K562 (cell line): ENCODE measurements around the gene MYOM1. TPM values are rescaled to one million over a fixed set of nuclear protein-coding genes. Genes with fewer than 3 reads are reported as not detected.

Experiments
- ATAC-seq: fragments of 200-7000 bp; cut with Tn5 transposase; 3 replicates; pipeline ENCODE4 v1.9.1; 2020; ENCODE audit warnings: moderate library complexity
- BruUV-seq: library from RNA; stranded (reverse); fragments of 400-500 nt; replicated peaks from 2 replicates; lab custom pipeline; 2021; lab: Mats Ljungman, UMichigan
- CTCF ChIA-PET: fragments of 300-600 bp; formaldehyde crosslinking; extraction: SDS; loops from one replicate; lab custom pipeline; 2021; ENCODE audit warnings: low intra/inter-chr PET ratio; lab: Yijun Ruan, JAX
- POLR2A ChIA-PET: fragments of 300-600, 350-650 bp; sonication (Branson Sonifier 250); formaldehyde crosslinking; extraction: SDS; loops from one replicate; lab custom pipeline; 2021; ENCODE audit warnings: antibody characterized with exemption, inconsistent platforms; lab: Yijun Ruan, JAX
- DNase-seq, 4 experiments: peaks; one replicate each; pipeline versions ENCODE4 v3.0.0 to v3.0.0-alpha.2; 2011 to 2018; ENCODE audit warnings: low spot score in 3 of 4, mixed read lengths in 3 of 4; ENCODE audit errors: extremely low read depth in 1 of 4
- FAIRE-seq: peaks from 2 replicates; lab custom pipeline; 2011; peaks lifted over from hg19 to GRCh38; lab: Jason Lieb, UNC
- H2AFZ ChIP-seq: 2 replicates; pipeline ENCODE4 v1.6.0; 2011; ENCODE audit warnings: low read depth, low read length, control low read depth, inconsistent platforms
- H3K27ac ChIP-seq: fragments of 200-600 bp; 3 replicates; pipeline ENCODE4 v1.8.0; 2011; ENCODE audit warnings: low read depth, mild to moderate bottlenecking, control low read depth, inconsistent platforms, low read length, moderate library complexity, mixed read lengths; ENCODE audit errors: extremely low read depth
- H3K27me3 ChIP-seq, 2 experiments: fragments of 300-600 bp in 1 of 2; 2 replicates in 1 of 2; 3 replicates in 1 of 2; pipeline versions ENCODE4 v1.6.0 to v1.8.0; 2011; ENCODE audit warnings: inconsistent platforms in 2 of 2, low read length in 2 of 2, mild to moderate bottlenecking in 1 of 2, mixed read lengths in 1 of 2, moderate library complexity in 1 of 2; ENCODE audit not compliant: control insufficient read depth in 2 of 2, insufficient read depth in 2 of 2
- H3K36me3 ChIP-seq: fragments of 300-600 bp; 3 replicates; pipeline ENCODE4 v1.8.0; 2011; ENCODE audit warnings: mild to moderate bottlenecking, low read length, inconsistent platforms; ENCODE audit not compliant: control insufficient read depth, insufficient read depth
- H3K4me1 ChIP-seq, 2 experiments: fragments of 200-600 bp in 1 of 2; replicated peaks in 1 of 2; 2 replicates in 1 of 2; 3 replicates in 1 of 2; pipeline versions ENCODE4 v1.5.1 to v1.8.0; 2011; ENCODE audit warnings: inconsistent platforms in 2 of 2, low read length in 2 of 2, mild to moderate bottlenecking in 1 of 2, mixed read lengths in 1 of 2, moderate library complexity in 1 of 2; ENCODE audit not compliant: control insufficient read depth in 2 of 2, insufficient read depth in 2 of 2
- H3K4me2 ChIP-seq: 2 replicates; pipeline ENCODE4 v1.6.1; 2011; ENCODE audit warnings: low read length, control low read depth, inconsistent platforms, mixed read lengths; ENCODE audit not compliant: insufficient read depth
- H3K4me3 ChIP-seq: fragments of 200-600 bp; sonication (generic), shearing (Covaris generic); 2 replicates; pipeline ENCODE4 v1.5.1; 2016; ENCODE audit warnings: control low read depth, inconsistent platforms
- H3K79me2 ChIP-seq: fragments of 200-600 bp; 3 replicates; pipeline ENCODE4 v1.8.0; 2011; ENCODE audit warnings: low read length, inconsistent platforms; ENCODE audit not compliant: control insufficient read depth, insufficient read depth
- H3K9ac ChIP-seq, 2 experiments: 2 replicates each; pipeline versions ENCODE4 v1.6.0 to v1.6.1; 2011; ENCODE audit warnings: low read depth in 2 of 2, low read length in 2 of 2, control low read depth in 1 of 2, inconsistent platforms in 1 of 2, mild to moderate bottlenecking in 1 of 2, mixed read lengths in 1 of 2; ENCODE audit not compliant: insufficient read depth in 1 of 2
- H3K9me1 ChIP-seq: one replicate; pipeline ENCODE4 v1.6.0; 2011; ENCODE audit warnings: inconsistent platforms, mild to moderate bottlenecking, low read length, moderate library complexity; ENCODE audit not compliant: control insufficient read depth, insufficient read depth
- H3K9me3 ChIP-seq: replicated peaks from 2 replicates; pipeline ENCODE4 v1.5.1; 2011; ENCODE audit warnings: low read depth, low read length, inconsistent platforms; ENCODE audit not compliant: control insufficient read depth, insufficient read depth
- H4K20me1 ChIP-seq: replicated peaks from 2 replicates; pipeline ENCODE4 v1.6.1; 2011; ENCODE audit warnings: low read length, inconsistent platforms, mixed read lengths; ENCODE audit not compliant: control insufficient read depth, insufficient read depth
- CHCHD3 ChIP-seq: fragments of 250-450 bp; sonication (Bioruptor Pico); IDR thresholded peaks from 2 replicates; pipeline ENCODE4 v2.1.2; 2022; ENCODE audit warnings: mild to moderate bottlenecking
- ETV6 ChIP-seq, 3 experiments: fragments of 150-350 bp in 1 of 3; sonication (generic) in 1 of 3; formaldehyde crosslinking in 1 of 3; IDR thresholded peaks; 2 replicates each; pipeline versions ENCODE4 v1.6.1 to v1.8.0; 2014 to 2022; ENCODE audit warnings: borderline replicate concordance in 2 of 3, low read depth in 2 of 3, antibody characterized with exemption in 1 of 3, low read length in 1 of 3, mild to moderate bottlenecking in 1 of 3, missing genetic modification reagents in 1 of 3
- FOXA1 ChIP-seq: fragments of 450-650 bp; IDR thresholded peaks from 2 replicates; pipeline ENCODE4 v1.6.1; 2016; ENCODE audit warnings: mild to moderate bottlenecking, borderline replicate concordance
- IFI16 ChIP-seq: fragments of 250-450 bp; sonication (Bioruptor Pico); IDR thresholded peaks from 2 replicates; pipeline ENCODE4 v2.1.2; 2022; ENCODE audit warnings: mild to moderate bottlenecking, inconsistent platforms
- JUNB ChIP-seq: fragments of 450-650 bp; formaldehyde crosslinking; conservative IDR thresholded peaks from 2 replicates; pipeline ENCODE4 v1.4.0; 2020; ENCODE audit warnings: mild to moderate bottlenecking
- KAT8 ChIP-seq: fragments of 450-650 bp; IDR thresholded peaks from 2 replicates; pipeline ENCODE4 v1.6.1; 2016; ENCODE audit warnings: low read depth, mild to moderate bottlenecking
- MTF1 ChIP-seq: fragments of 250-450 bp; sonication (Bioruptor Pico); IDR thresholded peaks from 2 replicates; pipeline ENCODE4 v1.9.0; 2021; ENCODE audit warnings: moderate library complexity, mild to moderate bottlenecking, inconsistent platforms, borderline replicate concordance
- PHF8 ChIP-seq: fragments of 200-600 bp; sonication (generic); IDR thresholded peaks from 2 replicates; pipeline ENCODE4 v1.6.1; 2012; ENCODE audit warnings: mixed run types, mild to moderate bottlenecking, inconsistent platforms, low read length, moderate library complexity, borderline replicate concordance
- PRMT5 ChIP-seq: sonication (generic); formaldehyde crosslinking; IDR thresholded peaks from 2 replicates; pipeline ENCODE4 v1.5.0; 2020; ENCODE audit warnings: missing genetic modification reagents
- RFX1 ChIP-seq: fragments of 450-650 bp; IDR thresholded peaks from 2 replicates; pipeline ENCODE4 v1.6.1; 2016; ENCODE audit warnings: mild to moderate bottlenecking, moderate library complexity
- ZBTB1 ChIP-seq: sonication (generic); formaldehyde crosslinking; IDR thresholded peaks from 2 replicates; pipeline ENCODE4 v1.8.1; 2023; ENCODE audit warnings: missing genetic modification reagents, low read depth, mild to moderate bottlenecking, borderline replicate concordance
- ZNF77 ChIP-seq: fragments of 250-450 bp; sonication (Bioruptor Pico); IDR thresholded peaks from 2 replicates; pipeline ENCODE4 v1.5.0; 2020
- WGBS: fragments of 100-300 bp; shearing (Covaris generic); methylation state at CpG from one replicate; pipeline ENCODE4 v1.1.6; 2016; ENCODE audit warnings: low coverage, mixed read lengths; ENCODE audit not compliant: insufficient coverage; ENCODE audit errors: missing lambda C conversion rate; 5-methylcytosine and 5-hydroxymethylcytosine counted together
- in situ Hi-C: fragments of 300-500 bp; cut with MboI; formaldehyde crosslinking; loops from 4 replicates; pipeline ENCODE4 v1.15.0; 2018; ENCODE audit warnings: inconsistent platforms, mixed read lengths
- intact Hi-C: fragments of 100-400 bp; cut with micrococcal nuclease; formaldehyde crosslinking; loops from 2 replicates; pipeline ENCODE4 v1.14.2; 2022
- polyA plus RNA-seq, 8 experiments: library from polyadenylated mRNA; depleted of rRNA in 4 of 8; stranded (reverse) in 5 of 8; unstranded in 3 of 8; fragments of >200 nt; fragmentation: Nextera tagmentation in 2 of 8; fragmentation: Illumina TruSeq in 1 of 8; extraction: Ambion mirVana in 2 of 8; extraction: Trizol in 1 of 8; gene quantifications; 2 replicates each; pipeline versions ENCODE4 v1.2.1 to v1.2.3, GENCODE V29; 2011 to 2014; ENCODE audit warnings: inconsistent platforms in 1 of 8, missing spikeins in 1 of 8
- total RNA-seq, 7 experiments: library from RNA; depleted of rRNA in 6 of 7; stranded (reverse); fragments of >200 nt in 6 of 7; fragmentation: Illumina TruSeq in 2 of 7; extraction: Trizol in 2 of 7; gene quantifications; 2 replicates each; pipeline versions ENCODE4 v1.2.1 to v1.2.3, GENCODE V29; 2011 to 2021; ENCODE audit warnings: low replicate concordance in 1 of 7
- TF ChIP-seq, protein P1 (sequence below), 3 experiments: fragments of 200-800 bp in 1 of 3; sonication (Bioruptor generic) in 1 of 3; sonication (generic) in 1 of 3; formaldehyde crosslinking in 1 of 3; IDR thresholded peaks; 2 replicates each; pipeline versions ENCODE4 v1.6.1 to v1.8.0; 2016 to 2022; ENCODE audit warnings: mild to moderate bottlenecking in 2 of 3, missing compliant biosample characterization in 2 of 3, missing genetic modification characterization in 2 of 3, missing genetic modification reagents in 1 of 3

Gene MYOM1
- total and polyA plus RNA-seq, 9 of the 15 experiments (the other 6 are each of a cell fraction or from before 2014, with no cell fraction given), result 0.01 to 0.62 (median 0.25) TPM

DNA sequence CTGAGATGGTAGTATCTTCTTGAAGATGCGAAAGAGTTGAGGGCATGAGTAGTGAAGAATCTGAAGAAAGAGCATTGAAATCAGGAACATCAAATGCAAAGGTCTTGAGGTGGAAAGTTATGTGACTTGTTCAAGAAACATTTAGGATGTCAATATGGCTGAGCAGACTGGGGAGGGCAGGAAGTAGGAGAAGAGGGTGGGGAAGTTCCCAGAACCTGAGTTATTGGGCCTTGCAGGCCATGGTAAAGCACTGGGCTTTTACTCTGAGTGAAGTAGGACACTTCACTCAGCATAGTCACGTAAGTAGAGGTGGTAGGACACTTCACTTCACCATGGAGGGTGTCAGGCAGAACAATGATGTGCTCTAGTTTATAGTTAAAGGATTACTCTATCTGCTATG lies 16.1 kb upstream of the MYOM1 start:
- no peak overlapping the region for H2AFZ ChIP-seq
- no TSS peak for BruUV-seq
- DNase-seq (no peak), FAIRE-seq (no peak), ATAC-seq (no peak; the same call in 2 of the 3 replicates)
- ChIA-PET CTCF (no interaction called here), POLR2A (interaction anchor here (5.8 kb wide), 1 partner anchor 11 kb away, joined by 35 read pairs; the partner anchor contains the start of gene MYL12A)
- H3K4me3 ChIP-seq, result no peak overlapping the region
- WGBS, result 62% methylated on average over 2 of the region's 2 CpGs
- H3K9me3 ChIP-seq, result no peaks in the 10 kb centered on the region
- H4K20me1 ChIP-seq, result no peaks in the 10 kb centered on the region
- H3K36me3 ChIP-seq, result no peaks in the 10 kb centered on the region
- no peaks in the 10 kb centered on the region for H3K79me2 ChIP-seq
- H3K27me3 ChIP-seq, result no peaks in the 10 kb centered on the region
- no peak overlapping the region for H3K4me2 ChIP-seq
- H3K4me1 ChIP-seq, result no peaks in the 10 kb centered on the region; a peak in 1 of 5 replicates
- no peak overlapping the region for H3K27ac ChIP-seq
- in situ Hi-C loops (no loop called here), intact Hi-C loops (no loop called here)
- TF ChIP-seq IFI16 (CRISPR knock-in tag), result no peak
- no peak for TF ChIP-seq FOXA1
- no peak for TF ChIP-seq ZNF77 (CRISPR knock-in tag)
- no peak for TF ChIP-seq PRMT5 (CRISPR knock-in tag)
- TF ChIP-seq JUNB, result no peak
- no peak for TF ChIP-seq RFX1
- TF ChIP-seq ZBTB1 (CRISPR knock-in tag), result no peak
- TF ChIP-seq PHF8, result no peak
- TF ChIP-seq CHCHD3, result no peak
- no peak for TF ChIP-seq KAT8
- TF ChIP-seq, protein P1, sequence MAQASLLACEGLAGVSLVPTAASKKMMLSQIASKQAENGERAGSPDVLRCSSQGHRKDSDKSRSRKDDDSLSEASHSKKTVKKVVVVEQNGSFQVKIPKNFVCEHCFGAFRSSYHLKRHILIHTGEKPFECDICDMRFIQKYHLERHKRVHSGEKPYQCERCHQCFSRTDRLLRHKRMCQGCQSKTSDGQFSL (CRISPR knock-in tag; IDR thresholded peaks at IDR 0.05), result no peak
- TF ChIP-seq, protein P1 (tag; IDR thresholded peaks at IDR 0.05), result no peak
- no peak for TF ChIP-seq MTF1 (CRISPR knock-in tag)
- no peak for TF ChIP-seq ETV6 (IDR thresholded peaks at IDR 0.05; ENCODE audit: borderline replicate concordance in 1 of 2, low read depth in 2 of 2, low read length in 1 of 2)
- TF ChIP-seq ETV6 (CRISPR knock-in tag; IDR thresholded peaks at IDR 0.05; ENCODE audit: borderline replicate concordance), result no peak
- H3K9ac ChIP-seq, result no peak overlapping the region
- H3K9me1 ChIP-seq, result no peaks in the 10 kb centered on the region
